ENCODE data around the gene TMEM88.
A peak's percentile ranks its signal among the peaks of the same experiment; 100 is the strongest.

Gene TMEM88

GRCh38 chr17:7843536-7844291 is 11.2 kb upstream of the TMEM88 start:
- DNase-seq (ENCODE audit: low spot score), result peak; percentile 83

GRCh38 chr17:7844292-7845154 is 10.3 kb upstream of the TMEM88 start:
- DNase-seq (ENCODE audit: low spot score), result peak; percentile 98

GRCh38 chr17:7845359-7846062 is 9.4 kb upstream of the TMEM88 start:
- no peak for DNase-seq (ENCODE audit: low spot score)

GRCh38 chr17:7846063-7846735 is 8.7 kb upstream of the TMEM88 start:
- no peak for DNase-seq (ENCODE audit: low spot score)

- no peak for DNase-seq (ENCODE audit: low spot score)
Measured at GRCh38 chr17:7846765-7847661, 7.9 kb upstream of the TMEM88 start.

- DNase-seq (ENCODE audit: low spot score), result no peak
Measured at GRCh38 chr17:7848131-7848579, 6.7 kb upstream of the TMEM88 start.

- DNase-seq (ENCODE audit: low spot score), result no peak
Measured at GRCh38 chr17:7848739-7849129, 6.1 kb upstream of the TMEM88 start.

GRCh38 chr17:7849130-7849750 is 5.6 kb upstream of the TMEM88 start:
- DNase-seq (ENCODE audit: low spot score), result no peak

- DNase-seq (ENCODE audit: low spot score), result no peak
Measured at GRCh38 chr17:7849751-7850504, 4.9 kb upstream of the TMEM88 start.

GRCh38 chr17:7850701-7851437 is 4.0 kb upstream of the TMEM88 start:
- no peak for DNase-seq (ENCODE audit: low spot score)

GRCh38 chr17:7851438-7852261 is 3.2 kb upstream of the TMEM88 start:
- DNase-seq (ENCODE audit: low spot score), result peak; percentile 96

GRCh38 chr17:7852262-7852670 is 2.6 kb upstream of the TMEM88 start:
- DNase-seq (ENCODE audit: low spot score), result no peak

- DNase-seq (ENCODE audit: low spot score), result no peak
Measured at GRCh38 chr17:7852919-7853690, 1.8 kb upstream of the TMEM88 start.

GRCh38 chr17:7853691-7854038 is 1.2 kb upstream of the TMEM88 start:
- DNase-seq (ENCODE audit: low spot score), result no peak

GRCh38 chr17:7854078-7854777 is 638 bp upstream of the TMEM88 start:
- no peak for DNase-seq (ENCODE audit: low spot score)

GRCh38 chr17:7855660-7856010 is 769 bp downstream of the TMEM88 start:
- DNase-seq (ENCODE audit: low spot score), result no peak
